Astrocyte (in vitro differentiated cells and primary cell): ENCODE measurements around the gene INCA1. TPM values are rescaled to one million over a fixed set of nuclear protein-coding genes. Genes with fewer than 3 reads are reported as not detected.

Experiments
- DNase-seq: peaks from one replicate; pipeline ENCODE4 v3.0.0-alpha.2; 2010; ENCODE audit warnings: low read depth
- FAIRE-seq: peaks from 2 replicates; lab custom pipeline; 2011; peaks lifted over from hg19 to GRCh38; lab: Jason Lieb, UNC
- H2AFZ ChIP-seq: 2 replicates; pipeline ENCODE4 v1.6.0; 2012; ENCODE audit warnings: low read depth, low read length, inconsistent platforms
- H3K27ac ChIP-seq: 2 replicates; pipeline ENCODE4 v1.5.1; 2011; ENCODE audit warnings: low read depth, low read length, inconsistent platforms
- H3K27me3 ChIP-seq: 2 replicates; pipeline ENCODE4 v1.6.0; 2011; ENCODE audit warnings: low read length, inconsistent platforms; ENCODE audit not compliant: insufficient read depth
- H3K36me3 ChIP-seq: 2 replicates; pipeline ENCODE4 v1.5.1; 2011; ENCODE audit warnings: low read length, inconsistent platforms; ENCODE audit not compliant: insufficient read depth
- H3K4me1 ChIP-seq: 2 replicates; pipeline ENCODE4 v1.5.1; 2011; ENCODE audit warnings: low read length, inconsistent platforms; ENCODE audit not compliant: insufficient read depth
- H3K4me2 ChIP-seq: 2 replicates; pipeline ENCODE4 v1.6.0; 2012; ENCODE audit warnings: low read length, inconsistent platforms
- H3K4me3 ChIP-seq: 2 replicates; pipeline ENCODE4 v1.5.1; 2011; ENCODE audit warnings: low read depth, mild to moderate bottlenecking, low read length, inconsistent platforms; ENCODE audit not compliant: insufficient read depth
- H3K79me2 ChIP-seq: 2 replicates; pipeline ENCODE4 v1.6.0; 2012; ENCODE audit warnings: mild to moderate bottlenecking, low read length, inconsistent platforms; ENCODE audit not compliant: insufficient read depth
- H3K9ac ChIP-seq: 2 replicates; pipeline ENCODE4 v1.6.0; 2012; ENCODE audit warnings: mild to moderate bottlenecking, low read length, inconsistent platforms
- H3K9me3 ChIP-seq: 2 replicates; pipeline ENCODE4 v1.5.1; 2012; ENCODE audit warnings: low read depth, mild to moderate bottlenecking, low read length, inconsistent platforms; ENCODE audit not compliant: insufficient read depth
- H4K20me1 ChIP-seq: 2 replicates; pipeline ENCODE4 v1.6.0; 2012; ENCODE audit warnings: low read length, inconsistent platforms; ENCODE audit not compliant: insufficient read depth
- H3K27ac Mint-ChIP-seq: one replicate; pipeline ENCODE4 v1.8.0; 2021; ENCODE audit warnings: mild to moderate bottlenecking, mixed read lengths; ENCODE audit not compliant: unreplicated experiment
- H3K27me3 Mint-ChIP-seq: one replicate; pipeline ENCODE4 v1.8.0; 2021; ENCODE audit warnings: low read depth, mixed read lengths; ENCODE audit not compliant: unreplicated experiment
- H3K36me3 Mint-ChIP-seq: one replicate; pipeline ENCODE4 v1.8.0; 2021; ENCODE audit warnings: low read depth, mixed read lengths; ENCODE audit not compliant: unreplicated experiment
- H3K4me1 Mint-ChIP-seq: one replicate; pipeline ENCODE4 v1.8.0; 2021; ENCODE audit warnings: low read depth, mixed read lengths; ENCODE audit not compliant: unreplicated experiment
- H3K4me3 Mint-ChIP-seq: one replicate; pipeline ENCODE4 v1.8.0; 2021; ENCODE audit warnings: mild to moderate bottlenecking, moderate library complexity, mixed read lengths; ENCODE audit not compliant: unreplicated experiment
- H3K9me3 Mint-ChIP-seq: one replicate; pipeline ENCODE4 v1.8.0; 2021; ENCODE audit warnings: mild to moderate bottlenecking, mixed read lengths; ENCODE audit not compliant: unreplicated experiment
- CTCF ChIP-seq: IDR thresholded peaks from 2 replicates; pipeline ENCODE4 v1.5.1; 2011; ENCODE audit warnings: low read depth, mild to moderate bottlenecking, inconsistent platforms, low read length, moderate library complexity; ENCODE audit not compliant: insufficient read depth
- EZH2 ChIP-seq: IDR thresholded peaks from 2 replicates; pipeline ENCODE4 v1.6.1; 2012; ENCODE audit warnings: mild to moderate bottlenecking, low read length, inconsistent platforms; ENCODE audit not compliant: insufficient read depth
- microRNA-seq: library from miRNA; unstranded; fragments of <30 nt; microRNA quantifications from one replicate; pipeline ENCODE4 v1.2.0, GENCODE V29; 2020
- total RNA-seq: library from RNA; stranded (reverse); gene quantifications from 2 replicates; pipeline ENCODE4 v1.2.1, GENCODE V29; 2021

Gene INCA1
- total RNA-seq, 1 donor from 2014 or later = 1.7 TPM

- H3K4me3 ChIP-seq = peak overlapping the region; percentile 85
- Mint-ChIP-seq H3K36me3 (peaks cover 10% of the 10 kb centered on the region), H3K4me3 (peak overlapping the region; percentile 95), H3K4me1 (peaks cover 26% of the 10 kb centered on the region), H3K9me3 (peaks cover 2% of the 10 kb centered on the region), H3K27ac (peak overlapping the region; percentile 88), H3K27me3 (no peaks in the 10 kb centered on the region)
- H3K27ac ChIP-seq = peak overlapping the region; percentile 96
- TF ChIP-seq CTCF (no peak), EZH2 (no peak)
- no peaks in the 10 kb centered on the region for H3K9me3 ChIP-seq
- H3K36me3 ChIP-seq = peaks cover 20% of the 10 kb centered on the region
- no peak for DNase-seq
- peaks cover 61% of the 10 kb centered on the region for H3K79me2 ChIP-seq
- H4K20me1 ChIP-seq = peaks cover 32% of the 10 kb centered on the region
- no peak for FAIRE-seq
- H3K27me3 ChIP-seq = no peaks in the 10 kb centered on the region
- H3K9ac ChIP-seq = peak overlapping the region; percentile 97
- peak overlapping the region; percentile 68 for H2AFZ ChIP-seq
- H3K4me1 ChIP-seq = peaks cover 23% of the 10 kb centered on the region
- peak overlapping the region; percentile 97 for H3K4me2 ChIP-seq
Observed at GRCh38 chr17:4939546-4939795, 57.9 kb downstream of the INCA1 start.

- Mint-ChIP-seq H3K27ac (peak overlapping the region; percentile 88), H3K9me3 (peaks cover 2% of the 10 kb centered on the region), H3K36me3 (peaks cover 10% of the 10 kb centered on the region), H3K4me1 (peaks cover 28% of the 10 kb centered on the region), H3K4me3 (peak overlapping the region; percentile 95), H3K27me3 (no peaks in the 10 kb centered on the region)
- FAIRE-seq = no peak
- H3K27me3 ChIP-seq = no peaks in the 10 kb centered on the region
- H3K9ac ChIP-seq = peak overlapping the region; percentile 97
- H3K36me3 ChIP-seq = peaks cover 14% of the 10 kb centered on the region
- no peak overlapping the region for H2AFZ ChIP-seq
- peak overlapping the region; percentile 85 for H3K4me3 ChIP-seq
- peak overlapping the region; percentile 96 for H3K27ac ChIP-seq
- DNase-seq = no peak
- peaks cover 56% of the 10 kb centered on the region for H3K79me2 ChIP-seq
- H3K4me2 ChIP-seq = peak overlapping the region; percentile 97
- peaks cover 26% of the 10 kb centered on the region for H3K4me1 ChIP-seq
- H4K20me1 ChIP-seq = peaks cover 27% of the 10 kb centered on the region
- TF ChIP-seq CTCF (no peak), EZH2 (no peak)
- H3K9me3 ChIP-seq = no peaks in the 10 kb centered on the region
Observed at GRCh38 chr17:4938688-4939545, 58.4 kb downstream of the INCA1 start.

Small RNA genes within 50 kb of the gene (microRNA-seq; reads per million reads assigned to microRNA genes)
- gene MIR6864 (not detected), gene MIR6865 (not detected)

Other genes with a start within 250 kb of the INCA1 start
- gene TM4SF5, start 225.6 kb downstream of the INCA1 start, total RNA-seq = not detected in 2 replicates
- gene VMO1, start 211.2 kb downstream of the INCA1 start, total RNA-seq = 0.75 TPM in 1 of 2 replicates, not detected in the other
- not detected in 2 replicates for gene GLTPD2, start 208.6 kb downstream of the INCA1 start, total RNA-seq
- 154 and 161 TPM in 2 replicates for gene PSMB6, start 201.4 kb downstream of the INCA1 start, total RNA-seq
- gene PLD2, start 190.4 kb downstream of the INCA1 start, total RNA-seq = 21.4 and 29.3 TPM in 2 replicates
- 51.3 and 63.2 TPM in 2 replicates for gene MINK1, start 164.2 kb downstream of the INCA1 start, total RNA-seq
- gene C17orf107, start 98.0 kb downstream of the INCA1 start, total RNA-seq = 2.2 and 3.9 TPM in 2 replicates
- gene CHRNE, start 94.4 kb downstream of the INCA1 start, total RNA-seq = 0.20 and 0.43 TPM in 2 replicates
- gene GP1BA, start 65.2 kb downstream of the INCA1 start, total RNA-seq = 0.09 TPM in 1 of 2 replicates, not detected in the other
- gene SLC25A11, start 57.5 kb downstream of the INCA1 start, total RNA-seq = 36.8 and 43.0 TPM in 2 replicates
- 88.0 and 89.7 TPM in 2 replicates for gene RNF167, start 57.3 kb downstream of the INCA1 start, total RNA-seq
- gene PFN1, start 49.0 kb downstream of the INCA1 start, total RNA-seq = 1,246 and 1,346 TPM in 2 replicates
- 12.7 and 20.4 TPM in 2 replicates for gene ENO3, start 46.4 kb downstream of the INCA1 start, total RNA-seq
- gene SPAG7, start 29.7 kb downstream of the INCA1 start, total RNA-seq = 57.2 and 60.9 TPM in 2 replicates
- 43.1 and 44.3 TPM in 2 replicates for gene CAMTA2, start 9.8 kb downstream of the INCA1 start, total RNA-seq
- 94.8 and 109 TPM in 2 replicates for gene KIF1C, start 428 bp upstream of the INCA1 start, total RNA-seq
- gene SLC52A1, start 37.9 kb upstream of the INCA1 start, total RNA-seq = not detected in 2 replicates
- gene ZFP3, start 80.9 kb upstream of the INCA1 start, total RNA-seq = not detected in 2 replicates
- gene ZNF232, start 114.4 kb upstream of the INCA1 start, total RNA-seq = 7.8 and 9.4 TPM in 2 replicates
- 0.86 and 1.1 TPM in 2 replicates for gene USP6, start 118.5 kb upstream of the INCA1 start, total RNA-seq
- gene ZNF594, start 194.3 kb upstream of the INCA1 start, total RNA-seq = 7.8 and 8.9 TPM in 2 replicates
- not detected in 2 replicates for gene SCIMP, start 237.3 kb upstream of the INCA1 start, total RNA-seq